HTR-8/SVneo (cell line): ENCODE results near the gene CD58.

Experiments used
- DNase-seq: peaks from one replicate; pipeline ENCODE4 v3.0.0; 2011; ENCODE audit warnings: low spot score, mixed read lengths; ENCODE audit not compliant: insufficient read length
- FAIRE-seq: peaks from 2 replicates; lab custom pipeline; 2011; peaks lifted over from hg19 to GRCh38; lab: Jason Lieb, UNC

Gene CD58

GRCh38 chr1:116516631-116517030 is 54.2 kb downstream of the CD58 start:
- DNase-seq, result no peak
- FAIRE-seq, result no peak

- DNase-seq (no peak), FAIRE-seq (no peak)
Measured at GRCh38 chr1:116515702-116516101, 55.1 kb downstream of the CD58 start.

GRCh38 chr1:116514708-116515525 is 55.9 kb downstream of the CD58 start:
- DNase-seq (no peak), FAIRE-seq (no peak)

- DNase-seq (no peak), FAIRE-seq (no peak)
Measured at GRCh38 chr1:116513956-116514355, 56.9 kb downstream of the CD58 start.

- no peak for FAIRE-seq
Measured at GRCh38 chr1:116511459-116512019, 59.3 kb downstream of the CD58 start.

GRCh38 chr1:116510361-116510760 is 60.5 kb downstream of the CD58 start:
- DNase-seq, result no peak
- no peak for FAIRE-seq

More at GRCh38 chr1:116511459-116512019, 59.3 kb downstream of the CD58 start:
- DNase-seq, result no peak

- no peak for DNase-seq
- no peak for FAIRE-seq
Measured at GRCh38 chr1:116508984-116509980, 61.5 kb downstream of the CD58 start.

GRCh38 chr1:116508085-116508983 is 62.5 kb downstream of the CD58 start:
- no peak for FAIRE-seq
- DNase-seq, result no peak

GRCh38 chr1:116507631-116508030 is 63.2 kb downstream of the CD58 start:
- FAIRE-seq (no peak), DNase-seq (no peak)

GRCh38 chr1:116506132-116507004 is 64.5 kb downstream of the CD58 start:
- FAIRE-seq, result no peak
- DNase-seq, result no peak

- FAIRE-seq (no peak), DNase-seq (peak; percentile 18)
Measured at GRCh38 chr1:116504308-116505156, 66.3 kb downstream of the CD58 start.

GRCh38 chr1:116503546-116504307 is 67.1 kb downstream of the CD58 start:
- DNase-seq (no peak), FAIRE-seq (no peak)

GRCh38 chr1:116502671-116503314 is 68.0 kb downstream of the CD58 start:
- no peak for FAIRE-seq

GRCh38 chr1:116501870-116502244 is 69.0 kb downstream of the CD58 start:
- FAIRE-seq, result no peak
- DNase-seq, result no peak

More at GRCh38 chr1:116502671-116503314, 68.0 kb downstream of the CD58 start:
- DNase-seq, result no peak

GRCh38 chr1:116501125-116501869 is 69.5 kb downstream of the CD58 start:
- FAIRE-seq, result no peak
- DNase-seq, result no peak
